Glomerular visceral epithelial cell (primary cell): ENCODE results near the gene CLHC1.
"Not testable (repeated sequence)": the region's sequence is repeated elsewhere in the genome, so short reads cannot be mapped to it uniquely, and the experiment has no call there.

Source experiments
- DNase-seq: peaks from one replicate; pipeline ENCODE4 v3.0.0-alpha.2; 2016; ENCODE audit errors: extremely low spot score

The CLHC1 gene

DNA sequence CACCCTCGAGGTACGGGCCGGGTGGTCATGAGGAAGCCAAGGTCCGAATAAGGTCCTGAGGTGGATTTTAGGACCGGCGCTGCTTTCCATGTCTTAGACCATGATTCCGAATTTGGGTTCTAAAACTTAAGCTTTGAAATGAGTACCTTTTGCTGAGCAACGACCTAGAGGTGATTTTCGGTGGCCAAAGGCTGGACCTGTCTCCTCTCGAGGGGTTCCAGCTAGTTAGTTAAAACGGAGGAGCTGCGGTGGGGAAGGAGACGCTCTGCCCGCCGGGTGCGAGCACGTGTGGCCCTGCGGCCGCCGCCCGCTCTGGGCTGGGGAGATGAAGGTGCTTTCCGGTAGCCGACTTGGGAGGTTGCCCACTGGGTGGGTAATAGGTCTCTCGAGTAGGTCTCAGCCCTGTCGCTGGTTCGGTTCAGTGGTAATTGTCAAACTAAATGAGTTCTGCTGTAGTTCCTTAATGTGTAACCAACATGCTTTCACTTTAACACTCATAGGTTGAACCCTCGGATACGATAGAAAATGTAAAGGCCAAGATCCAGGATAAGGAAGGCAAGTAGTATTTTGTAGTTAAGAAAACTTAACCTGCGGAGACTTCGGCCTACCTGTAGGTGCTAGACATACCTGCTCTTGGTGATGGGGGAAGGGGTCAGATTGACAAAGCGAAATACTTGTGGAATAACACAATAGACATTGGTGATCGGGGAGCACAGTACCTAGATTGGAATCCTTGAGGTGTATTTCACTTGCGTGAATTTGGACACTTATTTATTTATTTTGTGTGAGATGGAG is 967 bp upstream of the CLHC1 start:
- DNase-seq, result peak; percentile 38

DNA sequence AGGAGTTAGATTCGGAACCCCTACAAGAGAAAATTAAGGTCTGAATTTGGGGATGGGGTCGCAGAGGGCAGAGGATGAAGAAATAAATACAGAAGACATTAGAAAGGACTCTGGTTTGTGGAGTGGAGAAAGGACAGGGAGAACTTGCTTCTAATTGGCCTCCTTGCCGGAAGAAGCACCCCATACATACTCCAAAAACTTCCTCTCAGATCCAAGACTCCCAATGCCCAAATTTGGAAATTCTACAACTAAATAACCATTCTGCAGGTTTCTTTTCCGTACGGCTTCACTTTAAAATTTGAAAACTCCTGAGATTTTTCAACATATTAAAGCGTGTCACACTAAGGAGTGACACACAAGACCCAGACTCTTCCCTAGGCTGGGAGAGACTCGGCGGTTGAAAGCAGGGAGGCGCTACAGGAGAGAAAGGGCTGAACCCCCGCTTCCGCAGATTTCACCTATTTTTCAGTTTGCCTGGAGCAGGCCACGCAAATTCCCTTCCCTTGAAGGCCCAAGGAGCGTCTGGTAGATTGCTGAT is 478 bp downstream of the CLHC1 start:
- no peak for DNase-seq

GRCh38 chr2:55230551-55230950 is 1.5 kb downstream of the CLHC1 start:
- no peak for DNase-seq

- no peak for DNase-seq
These were observed 2.9 kb downstream of the CLHC1 start for GRCh38 chr2:55229221-55229620.

DNA sequence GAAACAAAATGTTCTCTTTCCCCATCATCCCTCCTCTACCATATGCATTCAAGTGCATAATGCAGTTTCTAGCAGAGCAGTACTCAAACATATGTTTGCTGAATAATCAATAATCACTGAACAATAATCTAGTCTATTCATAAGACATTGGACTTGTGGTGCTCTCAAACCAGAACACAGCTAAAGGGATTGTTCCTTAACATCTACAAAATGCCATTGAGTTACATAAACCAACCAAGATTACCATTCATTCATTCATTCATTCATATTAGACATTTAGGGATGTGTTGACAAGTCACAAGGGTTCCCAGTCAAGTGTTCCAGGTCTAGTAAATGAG is 3.9 kb downstream of the CLHC1 start:
- no peak for DNase-seq

DNA sequence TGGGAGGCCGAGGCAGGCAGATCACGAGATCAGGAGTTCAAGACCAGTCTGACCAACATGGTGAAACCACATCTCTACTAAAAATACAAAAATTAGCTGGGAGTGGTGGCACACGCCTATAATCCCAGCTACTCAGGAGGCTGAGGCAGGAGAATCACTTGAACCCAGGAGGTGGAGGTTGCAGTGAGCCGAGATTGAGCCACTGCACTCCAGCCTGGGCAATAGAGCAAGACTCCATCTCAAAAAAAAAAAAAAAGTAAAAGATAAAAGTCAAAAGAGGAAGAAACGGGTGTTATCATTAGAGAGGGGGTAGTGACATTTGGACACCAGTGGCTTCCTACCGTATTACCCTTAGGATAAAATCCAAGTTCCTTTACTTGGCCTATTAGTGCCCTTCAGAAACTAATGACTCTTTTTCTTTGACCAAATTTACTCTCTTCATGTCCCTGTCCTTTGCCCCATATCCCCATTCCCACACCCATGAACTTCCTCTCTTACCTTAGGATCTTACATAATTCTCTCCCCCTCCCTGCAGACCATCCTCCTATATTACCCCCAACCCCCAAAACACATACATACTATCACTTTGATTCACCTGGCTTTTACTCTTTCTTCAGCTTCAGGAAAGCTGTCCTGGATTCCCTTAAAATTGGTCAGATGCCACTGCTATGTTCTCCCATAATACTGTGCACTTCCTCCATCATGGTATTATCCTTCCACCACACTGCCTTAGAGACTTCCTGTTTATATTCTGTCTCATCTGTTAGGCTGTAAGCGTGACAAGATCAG is 4.5 kb downstream of the CLHC1 start:
- not testable (repeated sequence) for DNase-seq

- no peak for DNase-seq
These were observed 6.5 kb downstream of the CLHC1 start for GRCh38 chr2:55225481-55226020.

GRCh38 chr2:55224761-55225261 is 7.3 kb downstream of the CLHC1 start:
- DNase-seq, result no peak

DNA sequence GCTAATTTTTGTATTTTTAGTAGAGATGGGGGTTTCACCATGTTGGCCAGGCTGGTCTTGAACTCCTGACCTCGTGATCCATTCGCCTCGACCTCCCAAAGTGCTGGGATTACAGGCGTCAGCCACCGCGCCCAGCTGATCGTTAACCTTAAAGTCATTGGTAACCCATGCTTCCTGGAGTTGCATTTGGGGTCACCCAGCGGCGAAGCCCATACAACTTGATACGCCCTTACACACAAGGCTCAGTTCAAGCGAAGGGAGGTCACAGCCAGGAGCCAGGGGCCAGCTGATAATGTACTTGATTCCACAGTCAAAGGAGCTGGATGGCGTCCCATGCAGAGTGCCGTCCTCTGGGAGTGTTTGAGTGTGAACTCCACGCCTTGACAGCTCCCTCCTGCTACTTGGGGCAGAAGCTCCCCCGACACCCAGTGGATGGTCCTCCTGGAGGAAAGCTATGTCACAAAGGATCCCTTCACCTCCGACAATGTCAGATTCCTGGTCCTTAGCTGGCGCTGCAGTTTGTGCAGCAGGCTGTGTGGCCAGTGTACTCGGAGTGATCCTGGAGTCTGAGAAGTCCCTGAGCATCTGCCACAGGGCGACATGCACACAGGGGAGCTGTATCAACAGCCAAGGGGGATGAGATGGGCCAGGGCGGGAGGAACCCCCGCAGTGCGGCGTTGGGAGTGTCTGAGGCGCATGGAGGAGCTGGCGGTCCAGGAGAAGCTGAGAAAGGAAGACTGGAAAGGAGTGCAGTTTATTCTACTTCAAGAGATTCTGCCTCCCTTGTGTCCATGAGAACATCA is 7.9 kb downstream of the CLHC1 start:
- no peak for DNase-seq

DNA sequence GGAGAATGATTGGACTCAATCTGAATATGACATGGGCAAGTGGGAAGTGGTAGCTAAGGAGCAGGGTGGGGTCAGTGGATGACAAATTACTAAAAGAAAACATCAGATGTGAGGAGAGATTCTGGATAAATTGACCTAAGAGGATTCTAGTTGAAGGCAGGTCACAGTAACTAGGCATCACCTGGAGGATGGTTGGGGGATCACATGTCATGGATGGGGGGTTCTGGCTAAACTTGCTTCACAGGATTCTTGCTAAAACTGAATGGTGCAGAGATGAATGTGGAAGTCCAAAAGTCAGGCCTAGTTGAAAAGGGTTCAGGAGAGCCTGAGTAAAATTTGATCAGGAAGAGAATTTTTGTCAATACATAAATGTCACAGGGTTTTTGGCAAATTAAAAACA is 18.3 kb downstream of the CLHC1 start:
- no peak for DNase-seq

GRCh38 chr2:55204950-55205349 is 27.1 kb downstream of the CLHC1 start:
- no peak for DNase-seq

GRCh38 chr2:55204536-55204935 is 27.6 kb downstream of the CLHC1 start:
- DNase-seq, result no peak

DNA sequence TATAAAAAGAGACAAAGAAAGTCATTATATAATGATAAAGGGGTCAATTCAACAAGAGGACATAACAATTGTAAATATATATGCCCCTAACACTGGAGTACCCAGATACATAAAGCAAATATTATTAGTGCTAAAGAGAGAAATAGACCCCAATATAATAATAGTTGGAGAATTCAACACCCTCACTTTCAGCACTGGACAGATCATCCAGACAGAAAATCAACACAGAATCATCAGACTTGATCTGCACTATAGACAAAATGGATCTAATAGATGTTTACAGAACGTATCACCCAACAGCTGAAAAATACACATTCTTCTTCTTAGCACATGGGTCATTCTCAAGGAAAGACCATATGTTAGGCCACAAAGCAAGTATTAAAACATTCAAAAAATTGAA is 31.7 kb downstream of the CLHC1 start:
- no peak for DNase-seq

GRCh38 chr2:55196526-55196925 is 35.6 kb downstream of the CLHC1 start:
- DNase-seq, result no peak

- DNase-seq, result not testable (repeated sequence)
These were observed 40.2 kb downstream of the CLHC1 start for GRCh38 chr2:55191888-55192287.

- DNase-seq, result not testable (repeated sequence)
These were observed 45.3 kb downstream of the CLHC1 start for GRCh38 chr2:55186837-55187236.

DNA sequence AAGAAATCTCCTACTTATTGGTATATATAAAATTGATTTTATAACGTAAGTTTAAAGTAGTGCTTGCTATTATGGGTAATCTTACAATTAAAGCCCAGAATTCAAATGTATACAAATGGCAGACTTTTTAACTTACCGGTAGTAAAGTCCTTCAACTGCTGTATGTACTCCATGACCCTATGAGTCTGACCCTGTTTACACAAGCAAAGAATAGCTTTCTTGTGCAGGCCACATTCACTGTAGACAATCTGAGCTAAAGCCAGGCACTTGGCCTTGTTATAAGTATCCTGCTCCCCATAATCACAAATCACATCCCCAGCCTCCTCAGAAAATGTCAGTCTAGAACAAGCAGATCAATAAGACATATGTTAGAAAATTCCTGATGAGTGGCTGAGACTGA is 51.7 kb downstream of the CLHC1 start:
- DNase-seq, result no peak

GRCh38 chr2:55176094-55176415 is 56.0 kb downstream of the CLHC1 start:
- DNase-seq, result no peak

DNA sequence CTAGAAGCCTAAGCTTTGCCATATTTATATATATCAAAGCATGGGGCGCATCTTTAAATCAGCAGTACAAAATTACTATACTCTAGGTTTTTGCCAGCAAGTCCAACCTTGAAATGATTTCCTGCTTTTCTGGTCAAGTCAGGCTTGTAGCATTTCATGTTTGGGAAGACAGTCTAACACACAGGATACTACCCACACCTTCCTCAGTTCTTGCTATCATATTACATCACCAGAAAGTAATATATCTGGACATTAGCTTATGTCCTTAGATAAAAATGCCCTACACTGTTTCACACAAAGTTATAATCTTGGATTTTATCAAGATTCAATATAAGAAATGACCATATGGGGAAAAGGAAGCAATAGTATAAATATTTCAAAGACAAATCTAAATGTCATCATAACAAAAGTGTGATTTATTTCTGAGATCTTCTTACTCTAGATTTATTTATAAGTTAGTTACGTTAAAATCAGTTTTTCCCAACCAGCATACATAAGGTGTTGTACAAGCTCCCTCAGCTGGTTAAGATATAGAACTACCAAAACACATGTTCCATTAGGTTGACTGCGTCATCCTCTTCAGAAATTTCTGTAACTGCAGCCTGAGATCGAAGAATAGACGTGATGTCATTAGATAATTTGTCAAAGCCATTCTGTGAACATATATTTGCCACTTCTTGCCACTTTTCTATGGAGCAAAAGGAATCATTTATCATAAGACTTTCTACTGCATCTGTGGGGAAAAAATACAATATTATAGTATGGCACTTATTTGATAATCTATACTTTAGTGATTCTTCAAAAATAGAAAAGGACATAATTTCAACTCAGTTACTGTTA is 56.6 kb downstream of the CLHC1 start:
- DNase-seq, result peak; percentile 47

GRCh38 chr2:55173438-55174054 is 58.5 kb downstream of the CLHC1 start:
- no peak for DNase-seq
